Ovary (tissue), 9 donors: Measurements from ENCODE around the gene CEP164. TPM values are rescaled to one million over a fixed set of nuclear protein-coding genes. Genes with fewer than 3 reads are reported as not detected.

ENCODE experiments used
- DNase-seq, 5 donors: peaks; one replicate each; pipeline ENCODE4 v3.0.0-alpha.2; 2019 to 2020
- H3K27ac ChIP-seq, 2 donors: fragments of 200-600 bp; one replicate each; pipeline versions ENCODE4 v1.5.1 to v1.8.0; 2019 to 2022
- H3K27me3 ChIP-seq: fragments of 200-600 bp; one replicate; pipeline ENCODE4 v1.8.0; 2022
- H3K36me3 ChIP-seq: fragments of 200-600 bp; sonication (generic); one replicate; pipeline ENCODE4 v1.5.1; 2019
- H3K4me1 ChIP-seq: one replicate; pipeline ENCODE4 v1.8.1; 2013; ENCODE audit warnings: mild to moderate bottlenecking, moderate library complexity; ENCODE audit not compliant: insufficient read depth
- H3K4me3 ChIP-seq: fragments of 200-600 bp; sonication (generic); one replicate; pipeline ENCODE4 v1.5.1; 2017
- H3K9me3 ChIP-seq, 2 donors: fragments of 200-600 bp in 1 of 2; sonication (generic) in 1 of 2; one replicate each; pipeline versions ENCODE4 v1.5.1 to v1.8.1; 2013 to 2019; ENCODE audit warnings: mild to moderate bottlenecking in 1 of 2, moderate library complexity in 1 of 2
- EP300 ChIP-seq: sonication (generic); formaldehyde crosslinking; IDR thresholded peaks from one replicate; pipeline ENCODE4 v1.6.1; 2017; ENCODE audit warnings: antibody characterized with exemption
- POLR2A ChIP-seq: fragments of 450-650 bp; IDR thresholded peaks from one replicate; pipeline ENCODE4 v1.6.1; 2017; ENCODE audit warnings: antibody characterized with exemption, mild to moderate bottlenecking, moderate library complexity
- WGBS, 3 donors: extraction: QIAGEN DNeasy Blood & Tissue Kit in 1 of 3; methylation state at CpG; one replicate each; pipeline versions ENCODE4 v1.1.5 to v1.1.7; 2013 to 2017; 5-methylcytosine and 5-hydroxymethylcytosine counted together
- intact Hi-C, 4 donors: fragments of 100-400 bp; cut with DNase I; formaldehyde crosslinking; loops; one replicate each; pipeline versions ENCODE4 v1.11.0 to v1.15.1; 2022 to 2023
- polyA plus RNA-seq, 2 donors: library from polyadenylated mRNA; stranded (reverse); fragments of 200-250 nt in 1 of 2; fragments of 350-450 nt in 1 of 2; fragmentation: Illumina TruSeq in 1 of 2; extraction: RNeasy Lipid Tissue Mini Kit (QIAGEN cat#74804) in 1 of 2; gene quantifications; one replicate each; pipeline ENCODE4 v1.2.3, GENCODE V29; 2013 to 2014
- total RNA-seq, 7 donors: library from RNA; depleted of rRNA in 2 of 7; stranded (reverse); fragments of >200 nt in 2 of 7; fragmentation: NEBNext Ultra II Directional in 3 of 7; extraction: Animal tissue kit (Norgen Biotek cat#: 25700) in 3 of 7; gene quantifications; one replicate each; pipeline versions ENCODE4 v1.1.0 to v1.2.4, GENCODE V29; 2016 to 2023
- TF ChIP-seq, protein P1 (sequence below), 3 donors: fragments of 450-650 bp in 2 of 3; fragments of 200-600 bp in 1 of 3; IDR thresholded peaks; one replicate each; pipeline versions ENCODE4 v1.5.1 to v1.8.0; 2016 to 2022; ENCODE audit warnings: antibody characterized with exemption in 3 of 3, mild to moderate bottlenecking in 1 of 3
- donor health status: DM: no; HTN: no; CAD: no; lungs with moderate emphysema.
- donor health status: DM: no; HTN: no; CAD: no.
- donor health status: Bipolar disorder and iron deficiency.
- donor health status: DM: yes; HTN: yes; CAD: no.
- donor health status: DM: no; HTN: no; CAD: no.
- donor health status: DM: yes; HTN: yes; CAD: no.

The CEP164 gene
- total and polyA plus RNA-seq, 9 donors, result 18.6 to 50.4 (median 28.0) TPM

DNA sequence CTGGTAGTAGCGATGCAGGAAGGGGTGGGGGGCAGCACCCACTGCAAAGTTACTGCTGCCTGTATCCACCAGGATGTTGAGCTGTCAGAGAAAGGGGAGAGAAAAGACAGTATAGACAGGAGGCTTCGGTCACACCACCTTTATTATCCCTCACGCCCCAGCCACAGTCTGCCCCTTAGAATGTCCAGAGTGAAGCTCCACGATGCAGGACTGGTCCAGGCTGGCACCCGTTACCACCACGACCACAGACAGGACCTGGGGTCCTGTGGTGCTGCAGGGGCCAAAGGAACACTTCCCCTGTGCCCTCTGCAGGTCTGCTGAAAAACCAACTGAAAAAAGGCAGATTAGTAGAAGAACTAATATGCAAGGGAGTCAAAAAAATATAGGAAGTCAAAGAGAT is 30.8 kb upstream of the CEP164 start:
- TF ChIP-seq, protein P1, sequence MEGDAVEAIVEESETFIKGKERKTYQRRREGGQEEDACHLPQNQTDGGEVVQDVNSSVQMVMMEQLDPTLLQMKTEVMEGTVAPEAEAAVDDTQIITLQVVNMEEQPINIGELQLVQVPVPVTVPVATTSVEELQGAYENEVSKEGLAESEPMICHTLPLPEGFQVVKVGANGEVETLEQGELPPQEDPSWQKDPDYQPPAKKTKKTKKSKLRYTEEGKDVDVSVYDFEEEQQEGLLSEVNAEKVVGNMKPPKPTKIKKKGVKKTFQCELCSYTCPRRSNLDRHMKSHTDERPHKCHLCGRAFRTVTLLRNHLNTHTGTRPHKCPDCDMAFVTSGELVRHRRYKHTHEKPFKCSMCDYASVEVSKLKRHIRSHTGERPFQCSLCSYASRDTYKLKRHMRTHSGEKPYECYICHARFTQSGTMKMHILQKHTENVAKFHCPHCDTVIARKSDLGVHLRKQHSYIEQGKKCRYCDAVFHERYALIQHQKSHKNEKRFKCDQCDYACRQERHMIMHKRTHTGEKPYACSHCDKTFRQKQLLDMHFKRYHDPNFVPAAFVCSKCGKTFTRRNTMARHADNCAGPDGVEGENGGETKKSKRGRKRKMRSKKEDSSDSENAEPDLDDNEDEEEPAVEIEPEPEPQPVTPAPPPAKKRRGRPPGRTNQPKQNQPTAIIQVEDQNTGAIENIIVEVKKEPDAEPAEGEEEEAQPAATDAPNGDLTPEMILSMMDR (IDR thresholded peaks at IDR 0.05), result no peak
- no peak for TF ChIP-seq POLR2A
- no peak for TF ChIP-seq EP300
- Histone ChIP-seq H3K36me3 (no peaks in the 10 kb centered on the region), H3K27ac (no peak overlapping the region), H3K4me3 (no peak overlapping the region), H3K4me1 (peaks cover 18% of the 10 kb centered on the region), H3K9me3 (no peaks in the 10 kb centered on the region), H3K27me3 (no peaks in the 10 kb centered on the region)
- 86 to 89% (median 87%) methylated on average over 6 of the region's 6 CpGs for WGBS, 3 donors
- DNase-seq, result peak in 1 of 5 donors; percentile 24
- intact Hi-C loops, result no loop called here

DNA sequence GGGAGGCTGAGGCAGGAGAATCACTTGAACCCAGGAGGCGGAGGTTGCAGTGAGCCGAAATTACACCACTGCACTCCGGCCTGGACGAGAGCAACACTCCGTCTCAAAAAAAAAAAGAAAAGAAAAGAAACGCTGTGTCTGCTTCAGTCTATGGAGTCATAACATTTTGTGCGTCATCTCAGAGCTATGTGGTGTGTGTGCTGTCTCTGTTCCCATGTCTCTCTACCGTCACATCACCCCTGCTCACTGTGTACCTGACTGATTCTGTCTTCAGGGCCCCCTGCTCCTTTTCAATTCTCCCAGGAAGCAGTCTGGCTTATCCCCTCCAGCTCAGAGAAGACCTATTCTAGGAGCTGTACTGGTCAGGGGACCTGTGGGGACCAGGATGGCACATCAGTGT is 29.5 kb upstream of the CEP164 start:
- 93 to 95% (median 95%) methylated on average over 8 of the region's 8 CpGs for WGBS, 3 donors
- intact Hi-C loops, result no loop called here
- no peak for TF ChIP-seq POLR2A
- TF ChIP-seq, protein P1 (IDR thresholded peaks at IDR 0.05), result no peak
- TF ChIP-seq EP300, result no peak
- Histone ChIP-seq H3K4me1 (peaks cover 18% of the 10 kb centered on the region), H3K4me3 (no peak overlapping the region), H3K36me3 (no peaks in the 10 kb centered on the region), H3K27me3 (no peaks in the 10 kb centered on the region), H3K27ac (no peak overlapping the region), H3K9me3 (no peaks in the 10 kb centered on the region)
- no peak for DNase-seq

DNA sequence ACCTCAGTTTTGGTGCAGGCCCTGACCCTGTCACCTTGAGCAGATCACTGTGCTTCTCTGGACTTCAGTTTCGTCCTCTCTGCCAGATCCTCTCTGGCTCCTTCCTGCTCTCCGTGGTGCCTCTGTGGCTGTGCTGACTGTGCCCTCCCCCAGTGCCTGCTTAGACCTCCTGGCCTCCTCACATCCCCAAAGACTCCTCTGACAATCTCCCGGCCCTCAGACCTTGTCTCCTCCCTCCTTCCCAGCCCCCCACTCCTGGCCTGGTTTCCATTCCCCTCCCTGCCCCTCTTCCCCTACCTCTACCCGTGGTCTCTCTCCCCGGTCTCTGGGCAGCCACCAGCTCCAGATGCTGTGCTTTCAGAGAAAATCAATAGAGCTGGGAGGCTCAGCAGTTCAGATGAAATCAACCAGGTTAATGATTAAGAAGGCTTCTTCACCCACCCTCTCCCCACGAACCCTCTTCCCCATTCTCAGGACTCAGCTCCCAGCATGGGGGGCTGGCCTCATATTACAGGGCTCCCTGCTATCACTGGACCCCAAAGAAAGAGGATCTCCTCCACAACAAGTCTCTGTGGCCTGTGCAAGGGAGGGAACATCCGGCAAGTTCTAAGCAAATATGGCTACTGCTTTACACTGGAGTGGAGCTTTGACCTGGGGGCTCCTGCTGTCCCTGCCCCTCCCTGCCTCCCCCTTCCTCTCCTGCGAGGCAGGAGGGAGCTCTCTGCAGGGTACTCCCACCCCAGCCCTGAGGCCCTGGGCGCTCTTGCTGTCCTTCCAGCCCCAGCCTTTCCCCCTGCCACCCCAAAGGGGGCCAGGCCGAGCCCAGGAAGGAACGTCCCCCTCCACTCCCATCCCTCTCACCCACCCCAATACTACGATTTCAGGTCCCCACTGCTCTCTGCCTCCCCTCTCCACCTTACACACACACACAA is 28.0 kb upstream of the CEP164 start:
- Histone ChIP-seq H3K27ac (peak overlapping the region; percentile 13 to 70), H3K4me3 (peak overlapping the region; percentile 20)
- TF ChIP-seq EP300 (no peak), POLR2A (no peak)
- TF ChIP-seq, protein P1 (IDR thresholded peaks at IDR 0.05), result no peak

DNA sequence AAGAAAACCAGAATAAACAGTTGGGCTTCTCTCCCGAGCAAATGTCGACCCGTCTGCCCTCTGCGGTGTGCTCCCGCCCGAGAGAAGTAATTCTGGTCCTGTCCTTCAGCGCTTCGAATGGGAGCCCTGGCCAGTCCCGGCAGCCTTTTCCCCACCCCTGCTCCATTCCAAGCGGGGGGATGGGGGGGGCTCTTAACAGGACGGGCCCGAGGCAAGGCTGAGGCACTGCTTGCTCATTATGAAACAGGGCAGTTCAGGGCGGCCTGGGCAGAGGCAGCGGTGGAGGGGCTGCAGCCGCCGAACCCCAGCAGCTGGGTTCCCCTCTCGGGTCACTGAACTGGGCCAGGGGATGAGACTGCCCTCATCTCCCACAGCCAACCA is 27.4 kb upstream of the CEP164 start:
- H3K4me1 ChIP-seq, result peaks cover 18% of the 10 kb centered on the region
- intact Hi-C loops, result no loop called here
- 4 to 8% (median 8%) methylated on average over 16 to 17 of the region's 17 CpGs for WGBS, 3 donors
- DNase-seq, result peak; percentile 81 to 86 (median 85)
- peak overlapping the region in 1 of 2 donors; percentile 70 for H3K27ac ChIP-seq
- no peaks in the 10 kb centered on the region for H3K36me3 ChIP-seq
- peak overlapping the region; percentile 20 for H3K4me3 ChIP-seq
- H3K9me3 ChIP-seq, result no peaks in the 10 kb centered on the region
- TF ChIP-seq POLR2A (no peak), EP300 (no peak)
- TF ChIP-seq, protein P1 (IDR thresholded peaks at IDR 0.05), result no peak
- no peaks in the 10 kb centered on the region for H3K27me3 ChIP-seq

More for the DNA sequence above, 28.0 kb upstream of the CEP164 start:
- DNase-seq, result peak in 2 of 5 donors; percentile 31 to 41
- no peaks in the 10 kb centered on the region for H3K27me3 ChIP-seq
- WGBS, 3 donors, result 29 to 36% (median 36%) methylated on average over 12 of the region's 12 CpGs
- intact Hi-C loops, result no loop called here
- H3K4me1 ChIP-seq, result peaks cover 18% of the 10 kb centered on the region
- H3K9me3 ChIP-seq, result no peaks in the 10 kb centered on the region
- H3K36me3 ChIP-seq, result no peaks in the 10 kb centered on the region
